Heart left ventricle (tissue), 16 donors: Measurements from ENCODE around the gene CDX1. TPM values are rescaled to one million over a fixed set of nuclear protein-coding genes. Genes with fewer than 3 reads are reported as not detected.

Source experiments
- ATAC-seq, 4 donors: fragments of 200-7000 bp; cut with Tn5 transposase; one replicate each; pipeline ENCODE4 v1.9.1; 2020 to 2022; ENCODE audit warnings: moderate library complexity in 4 of 4, mild to moderate bottlenecking in 3 of 4, moderate number of reproducible peaks in 1 of 4
- DNase-seq, 5 donors: peaks; one replicate each; pipeline ENCODE4 v3.0.0-alpha.2; 2020
- H3K27ac ChIP-seq, 12 donors: fragments of 200-600 bp; sonication (generic) in 4 of 12; one replicate each; pipeline versions ENCODE4 v1.5.0 to v1.8.0; 2016 to 2022; ENCODE audit warnings: mild to moderate bottlenecking in 2 of 12
- H3K27me3 ChIP-seq, 9 donors: fragments of 200-600 bp; sonication (generic) in 2 of 9; one replicate each; pipeline versions ENCODE4 v1.5.1 to v1.8.0; 2016 to 2022; ENCODE audit warnings: mild to moderate bottlenecking in 3 of 9
- H3K36me3 ChIP-seq, 9 donors: fragments of 200-600 bp; sonication (generic) in 2 of 9; one replicate each; pipeline versions ENCODE4 v1.5.0 to v1.8.0; 2018 to 2022; ENCODE audit warnings: mild to moderate bottlenecking in 2 of 9
- H3K4me1 ChIP-seq, 12 donors: fragments of 200-600 bp; sonication (generic) in 4 of 12; one replicate each; pipeline versions ENCODE4 v1.5.0 to v1.8.0; 2016 to 2022; ENCODE audit warnings: mild to moderate bottlenecking in 3 of 12
- H3K4me3 ChIP-seq, 12 donors: fragments of 200-600 bp; sonication (generic) in 4 of 12; one replicate each; pipeline versions ENCODE4 v1.5.0 to v1.8.0; 2017 to 2022; ENCODE audit warnings: mild to moderate bottlenecking in 9 of 12, moderate library complexity in 4 of 12
- H3K9me3 ChIP-seq, 12 donors: fragments of 200-600 bp; sonication (generic) in 4 of 12; one replicate each; pipeline versions ENCODE4 v1.5.0 to v1.8.0; 2016 to 2022; ENCODE audit warnings: mild to moderate bottlenecking in 1 of 12
- CTCF ChIP-seq, 12 donors: fragments of 200-600 bp; sonication (generic) in 4 of 12; IDR thresholded peaks; one replicate each; pipeline versions ENCODE4 v1.5.0 to v1.8.0; 2018 to 2022; ENCODE audit warnings: antibody characterized with exemption in 12 of 12, mild to moderate bottlenecking in 5 of 12
- POLR2A ChIP-seq, 2 donors: fragments of 450-650 bp; IDR thresholded peaks; one replicate each; pipeline ENCODE4 v1.6.1; 2017; ENCODE audit warnings: antibody characterized with exemption in 2 of 2, mild to moderate bottlenecking in 2 of 2, moderate library complexity in 2 of 2
- WGBS, 4 donors: extraction: QIAGEN DNeasy Blood & Tissue Kit in 2 of 4; methylation state at CpG; one replicate each; pipeline versions ENCODE4 v1.1.5 to v1.1.7; 2013 to 2018; 5-methylcytosine and 5-hydroxymethylcytosine counted together
- intact Hi-C, 10 donors: fragments of 100-400 bp; cut with DNase I; formaldehyde crosslinking; loops; one replicate each; pipeline versions ENCODE4 v1.11.1 to v1.14.2; 2022
- polyA plus RNA-seq, 2 donors: library from polyadenylated mRNA; stranded (reverse); fragments of 200-250 nt; gene quantifications; one replicate each; pipeline ENCODE4 v1.2.3, GENCODE V29; 2013
- total RNA-seq, 9 donors: library from RNA; depleted of rRNA in 2 of 9; stranded (reverse); fragments of >200 nt in 2 of 9; fragmentation: NEBNext Ultra II Directional in 3 of 9; extraction: Animal tissue kit (Norgen Biotek cat#: 25700) in 3 of 9; gene quantifications; one replicate each; pipeline versions ENCODE4 v1.1.0 to v1.2.4, GENCODE V29; 2016 to 2023
- donor health status: ischemic (EF 13 %, LVEDD 7.1; RV severe dilation, severe dysfunction).
- donor health status: healthy with polysubstance abuse.
- donor health status: DM: no; HTN: yes; CAD: no.
- donor health status: DM: no; HTN: no; CAD: no.
- donor health status: ischemic (EF 25% LVEDD 6.9; RV normal size, moderate dysfunction).
- donor health status: ischemic (EF 25% LVEDD 5.7; RV mildly dilated, moderate dysfunction).
- donor health status: healthy.
- donor health status: DM: yes; HTN: yes; CAD: no.
- donor health status: ischemic (EF 35%, LVEDD 5.7; RV mildly dilated, moderate dysfunction).
- donor health status: nonischemic (EF 11% LVEDD 7.7; RV severe dilation, severe dysfunction).
- donor health status: DM: yes; HTN: yes; CAD: no.
- donor health status: PGD.
- donor health status: ischemic (EF 29% LVEDD 5.4; RV normal size, mild dysfunction).
- donor health status: nonischemic (EF 23%, LVEDD 6.1; RV moderate dilation, normal function).

Gene CDX1
- total and polyA plus RNA-seq, 11 donors, result 0.17 to 0.29 (median 0.29) TPM; not detected in 8

GRCh38 chr5:150217873-150218692 lies 51.5 kb downstream of the CDX1 start:
- Histone ChIP-seq H3K27ac (peak overlapping the region in 1 of 12 donors; percentile 7), H3K9me3 (no peaks in the 10 kb centered on the region), H3K36me3 (no peaks in the 10 kb centered on the region), H3K4me1 (peaks cover 0 to 34% (median 17%) of the 10 kb centered on the region in 12 donors), H3K27me3 (no peaks in the 10 kb centered on the region), H3K4me3 (no peak overlapping the region)
- intact Hi-C loops, result loop anchor here (1.0 to 10.0 kb wide), 13 partner anchors 57 to 583 kb away; no protein-coding TSS in a partner anchor
- TF ChIP-seq CTCF (IDR thresholded peaks at IDR 0.05) (peak; percentile 88 to 97 (median 93)), POLR2A (IDR thresholded peaks at IDR 0.05) (no peak)
- WGBS, 4 donors, result 28 to 36% (median 29%) methylated on average over 10 of the region's 10 CpGs
- peak; percentile 84 to 89 (median 85) for DNase-seq
- ATAC-seq, result peak; percentile 77 to 88 (median 82)

- no peak for TF ChIP-seq CTCF (IDR thresholded peaks at IDR 0.05)
- TF ChIP-seq POLR2A (IDR thresholded peaks at IDR 0.05), result no peak
- no peaks in the 10 kb centered on the region for H3K9me3 ChIP-seq
- no peak overlapping the region for H3K27ac ChIP-seq
- 69 to 83% (median 76%) methylated on average over 4 to 5 of the region's 5 CpGs for WGBS, 4 donors
- intact Hi-C loops, result loop anchor here (1.0 to 10.0 kb wide), 11 partner anchors 57 to 584 kb away; no protein-coding TSS in a partner anchor
- no peaks in the 10 kb centered on the region for H3K36me3 ChIP-seq
- H3K4me3 ChIP-seq, result no peak overlapping the region
- ATAC-seq, result no peak
- DNase-seq, result no peak
- H3K27me3 ChIP-seq, result no peaks in the 10 kb centered on the region
- peaks cover 0 to 33% (median 16%) of the 10 kb centered on the region in 12 donors for H3K4me1 ChIP-seq
Measured at GRCh38 chr5:150218693-150219035, 52.1 kb downstream of the CDX1 start.

- no peaks in the 10 kb centered on the region for H3K9me3 ChIP-seq
- H3K27me3 ChIP-seq, result no peaks in the 10 kb centered on the region
- DNase-seq (no peak), ATAC-seq (no peak)
- no peak overlapping the region for H3K27ac ChIP-seq
- intact Hi-C loops, result loop anchor here in 9 of 10 donors (2.0 to 10.0 kb wide), 8 partner anchors 88 to 584 kb away; no protein-coding TSS in a partner anchor
- no peaks in the 10 kb centered on the region for H3K36me3 ChIP-seq
- H3K4me1 ChIP-seq, result peaks cover 0 to 28% (median 11%) of the 10 kb centered on the region in 12 donors
- no peak overlapping the region for H3K4me3 ChIP-seq
- TF ChIP-seq POLR2A (IDR thresholded peaks at IDR 0.05) (no peak), CTCF (IDR thresholded peaks at IDR 0.05) (no peak)
Measured at GRCh38 chr5:150219142-150219541, 52.6 kb downstream of the CDX1 start.

DNA sequence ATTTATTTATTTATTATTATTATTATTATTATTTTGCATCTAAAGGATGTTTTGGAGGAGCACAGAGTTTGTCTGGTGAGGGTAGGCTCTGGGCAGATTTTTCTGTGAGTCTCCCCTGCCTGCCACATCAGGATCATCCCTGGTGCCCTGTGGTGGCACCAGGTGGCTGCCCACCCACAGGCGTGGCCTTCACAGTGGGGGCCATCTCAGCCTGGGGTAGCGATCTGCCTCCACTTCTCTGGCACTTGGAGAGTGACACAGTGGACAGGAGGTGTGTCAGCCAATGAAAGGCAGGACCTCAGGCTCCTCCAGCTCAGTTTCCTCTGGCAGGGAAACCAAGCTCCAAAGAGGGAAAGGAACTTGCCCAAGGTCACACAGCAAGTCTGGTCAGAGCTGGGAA lies 53.3 kb downstream of the CDX1 start:
- WGBS, 4 donors, result 69 to 91% (median 84%) methylated on average over 2 of the region's 2 CpGs
- no peak for DNase-seq
- intact Hi-C loops, result loop anchor here (2.0 to 10.0 kb wide), 8 partner anchors 89 to 585 kb away; no protein-coding TSS in a partner anchor
- Histone ChIP-seq H3K4me1 (peaks cover 0 to 21% (median 4%) of the 10 kb centered on the region in 12 donors), H3K27ac (no peak overlapping the region), H3K36me3 (no peaks in the 10 kb centered on the region), H3K9me3 (no peaks in the 10 kb centered on the region), H3K27me3 (no peaks in the 10 kb centered on the region), H3K4me3 (no peak overlapping the region)
- ATAC-seq, result no peak
- TF ChIP-seq CTCF (IDR thresholded peaks at IDR 0.05), result no peak
- no peak for TF ChIP-seq POLR2A (IDR thresholded peaks at IDR 0.05)
